Liver (tissue), 9 donors: Measurements from ENCODE around the gene WDCP. TPM values are rescaled to one million over a fixed set of nuclear protein-coding genes. Genes with fewer than 3 reads are reported as not detected.

ENCODE experiments used
- DNase-seq: peaks from one replicate; pipeline ENCODE4 v3.0.0-alpha.2; 2017; ENCODE audit warnings: low spot score
- H3K27ac ChIP-seq, 2 donors: one replicate each; pipeline ENCODE4 v1.7.0; 2013; ENCODE audit warnings: inconsistent platforms in 2 of 2, low read length in 2 of 2, control low read depth in 1 of 2, low read depth in 1 of 2, mild to moderate bottlenecking in 1 of 2
- H3K27me3 ChIP-seq, 4 donors: one replicate each; pipeline versions ENCODE4 v1.6.1 to v1.7.0; 2013; ENCODE audit warnings: low read length in 3 of 4, inconsistent platforms in 1 of 4, mild to moderate bottlenecking in 1 of 4, moderate library complexity in 1 of 4; ENCODE audit not compliant: control insufficient read depth in 4 of 4, insufficient read depth in 4 of 4
- H3K36me3 ChIP-seq, 4 donors: one replicate each; pipeline versions ENCODE4 v1.6.1 to v1.7.0; 2013; ENCODE audit warnings: low read length in 3 of 4, mild to moderate bottlenecking in 3 of 4, low read depth in 1 of 4, moderate library complexity in 1 of 4; ENCODE audit not compliant: control insufficient read depth in 4 of 4, insufficient read depth in 3 of 4
- H3K4me1 ChIP-seq, 4 donors: one replicate each; pipeline versions ENCODE4 v1.6.1 to v1.7.0; 2013; ENCODE audit warnings: low read length in 3 of 4, mild to moderate bottlenecking in 3 of 4, moderate library complexity in 1 of 4; ENCODE audit not compliant: control insufficient read depth in 4 of 4, insufficient read depth in 4 of 4
- H3K4me3 ChIP-seq, 3 donors: one replicate each; pipeline versions ENCODE4 v1.6.1 to v1.7.0; 2013; ENCODE audit warnings: low read length in 3 of 3, control low read depth in 1 of 3, low read depth in 1 of 3, mild to moderate bottlenecking in 1 of 3
- H3K9ac ChIP-seq, 2 donors: one replicate each; pipeline ENCODE4 v1.7.0; 2013; ENCODE audit warnings: low read length in 2 of 2, mild to moderate bottlenecking in 2 of 2, moderate library complexity in 2 of 2, control low read depth in 1 of 2, low read depth in 1 of 2
- H3K9me3 ChIP-seq, 4 donors: one replicate each; pipeline versions ENCODE4 v1.6.1 to v1.7.0; 2013; ENCODE audit warnings: low read length in 3 of 4; ENCODE audit not compliant: control insufficient read depth in 4 of 4
- ATF3 ChIP-seq: IDR thresholded peaks from 2 replicates; pipeline ENCODE4 v1.6.1; 2016; ENCODE audit warnings: antibody characterized with exemption
- CTCF ChIP-seq: fragments of 150-350 bp; IDR thresholded peaks from 2 replicates; pipeline ENCODE4 v1.5.1; 2017; ENCODE audit warnings: improper control_type of control experiment, low read depth, low read length; ENCODE audit not compliant: missing input control
- EGR1 ChIP-seq, 2 donors: IDR thresholded peaks; 2 replicates each; pipeline ENCODE4 v1.6.1; 2016 to 2018; ENCODE audit warnings: antibody characterized with exemption in 2 of 2, low read depth in 2 of 2
- FOXA1 ChIP-seq: IDR thresholded peaks from 2 replicates; pipeline ENCODE4 v1.6.1; 2016; ENCODE audit warnings: antibody characterized with exemption
- FOXA2 ChIP-seq: IDR thresholded peaks from 2 replicates; pipeline ENCODE4 v1.6.1; 2016; ENCODE audit warnings: antibody characterized with exemption
- GABPA ChIP-seq, 2 donors: IDR thresholded peaks in 1 of 2; conservative IDR thresholded peaks in 1 of 2; 2 replicates each; pipeline ENCODE4 v1.6.1; 2016; ENCODE audit warnings: antibody characterized with exemption in 2 of 2, mild to moderate bottlenecking in 1 of 2, moderate library complexity in 1 of 2
- HNF4A ChIP-seq, 2 donors: conservative IDR thresholded peaks; 2 replicates each; pipeline ENCODE4 v1.6.1; 2016; ENCODE audit warnings: antibody characterized with exemption in 2 of 2, mild to moderate bottlenecking in 2 of 2
- HNF4G ChIP-seq: IDR thresholded peaks from 2 replicates; pipeline ENCODE4 v1.6.1; 2016; ENCODE audit warnings: antibody characterized with exemption
- JUND ChIP-seq, 2 donors: IDR thresholded peaks; 2 replicates each; pipeline ENCODE4 v1.6.1; 2016; ENCODE audit warnings: antibody characterized with exemption in 2 of 2
- MAX ChIP-seq: IDR thresholded peaks from 2 replicates; pipeline ENCODE4 v1.6.1; 2016; ENCODE audit warnings: antibody characterized with exemption
- NR2F2 ChIP-seq: IDR thresholded peaks from 2 replicates; pipeline ENCODE4 v1.6.1; 2016; ENCODE audit warnings: antibody characterized with exemption
- RAD21 ChIP-seq, 2 donors: IDR thresholded peaks; 2 replicates each; pipeline ENCODE4 v1.6.1; 2016; ENCODE audit warnings: antibody characterized with exemption in 2 of 2, mild to moderate bottlenecking in 2 of 2
- REST ChIP-seq: IDR thresholded peaks from 2 replicates; pipeline ENCODE4 v1.6.1; 2016; ENCODE audit warnings: antibody characterized with exemption, mild to moderate bottlenecking
- RXRA ChIP-seq, 2 donors: IDR thresholded peaks; 2 replicates each; pipeline ENCODE4 v1.6.1; 2017 to 2018; ENCODE audit warnings: antibody characterized with exemption in 2 of 2, mild to moderate bottlenecking in 1 of 2
- SP1 ChIP-seq: IDR thresholded peaks from 2 replicates; pipeline ENCODE4 v1.6.1; 2018; ENCODE audit warnings: antibody characterized with exemption, mild to moderate bottlenecking
- TAF1 ChIP-seq: conservative IDR thresholded peaks from 2 replicates; pipeline ENCODE4 v1.6.1; 2016; ENCODE audit warnings: antibody characterized with exemption, mild to moderate bottlenecking
- YY1 ChIP-seq: IDR thresholded peaks from 2 replicates; pipeline ENCODE4 v1.6.1; 2016; ENCODE audit warnings: antibody characterized with exemption, mild to moderate bottlenecking
- ZBTB33 ChIP-seq: IDR thresholded peaks from 2 replicates; pipeline ENCODE4 v1.6.1; 2016; ENCODE audit warnings: antibody characterized with exemption
- WGBS: extraction: QIAGEN DNeasy Blood & Tissue Kit; methylation state at CpG from one replicate; pipeline ENCODE4 v1.1.7; 2013; 5-methylcytosine and 5-hydroxymethylcytosine counted together
- polyA plus RNA-seq, 2 donors: library from polyadenylated mRNA; stranded (reverse) in 1 of 2; unstranded in 1 of 2; fragments of 200-250 nt in 1 of 2; fragments of >200 nt in 1 of 2; fragmentation: Nextera tagmentation in 1 of 2; extraction: Ambion mirVana in 1 of 2; gene quantifications; one replicate each; pipeline versions ENCODE4 v1.2.1 to v1.2.3, GENCODE V29; 2013 to 2015
- total RNA-seq, 2 donors: library from RNA; depleted of rRNA; stranded (reverse); fragments of >200 nt; gene quantifications; one replicate each; pipeline ENCODE4 v1.2.3, GENCODE V29; 2014
- donor health status: healthy.
- donor health status: healthy.
- donor health status: healthy.
- donor health status: healthy.
- donor health status: healthy.

WDCP gene
- total and polyA plus RNA-seq, 4 donors: 2.0 to 6.0 (median 4.4) TPM

- peak; percentile 78 for DNase-seq
- Histone ChIP-seq H3K9ac (peak overlapping the region in 1 of 2 donors; percentile 26), H3K4me3 (peak overlapping the region; percentile 49 to 71 (median 58)), H3K9me3 (no peaks in the 10 kb centered on the region), H3K4me1 (peaks cover 0 to 21% (median 15%) of the 10 kb centered on the region in 4 donors), H3K27me3 (no peaks in the 10 kb centered on the region), H3K27ac (peak overlapping the region; percentile 84 to 87), H3K36me3 (peaks cover 0 to 2% (median 0%) of the 10 kb centered on the region in 4 donors)
- TF ChIP-seq HNF4A (conservative IDR thresholded peaks at IDR 0.05): peak; percentile 76 to 81
- TF ChIP-seq SP1: peak; percentile 71
- peak; percentile 42 for TF ChIP-seq YY1
- peak; percentile 76 to 97 for TF ChIP-seq RXRA (IDR thresholded peaks at IDR 0.05)
- TF ChIP-seq TAF1: peak; percentile 30
- TF ChIP-seq FOXA1: no peak
- no peak for TF ChIP-seq NR2F2
- 19% methylated on average over 30 of the region's 30 CpGs for WGBS
Measured at GRCh38 chr2:24083567-24084385, 36.6 kb upstream of the WDCP start.

- H3K4me3 ChIP-seq: no peak overlapping the region
- TF ChIP-seq RXRA (IDR thresholded peaks at IDR 0.05): no peak
- TF ChIP-seq JUND (IDR thresholded peaks at IDR 0.05): no peak
- no peak for TF ChIP-seq HNF4G
- TF ChIP-seq HNF4A (conservative IDR thresholded peaks at IDR 0.05): no peak
- peaks cover 0 to 2% (median 0%) of the 10 kb centered on the region in 4 donors for H3K36me3 ChIP-seq
- no peak for DNase-seq
- H3K4me1 ChIP-seq: peaks cover 0 to 21% (median 15%) of the 10 kb centered on the region in 4 donors
- 94% methylated on average over 8 of the region's 8 CpGs for WGBS
- no peaks in the 10 kb centered on the region for H3K9me3 ChIP-seq
- H3K9ac ChIP-seq: no peak overlapping the region
- no peak overlapping the region for H3K27ac ChIP-seq
- H3K27me3 ChIP-seq: no peaks in the 10 kb centered on the region
Measured at GRCh38 chr2:24082787-24083566, 35.8 kb upstream of the WDCP start.

- Histone ChIP-seq H3K9me3 (no peaks in the 10 kb centered on the region), H3K27me3 (no peaks in the 10 kb centered on the region), H3K9ac (no peak overlapping the region), H3K36me3 (peaks cover 0 to 2% (median 0%) of the 10 kb centered on the region in 4 donors), H3K27ac (no peak overlapping the region), H3K4me1 (peaks cover 0 to 30% (median 17%) of the 10 kb centered on the region in 4 donors), H3K4me3 (no peak overlapping the region)
- DNase-seq: no peak
- TF ChIP-seq NR2F2 (no peak), RXRA (IDR thresholded peaks at IDR 0.05) (no peak), RAD21 (IDR thresholded peaks at IDR 0.05) (no peak), FOXA2 (no peak), FOXA1 (no peak), CTCF (no peak), YY1 (no peak), HNF4G (no peak), EGR1 (IDR thresholded peaks at IDR 0.05; ENCODE audit: low read depth in 2 of 2) (no peak), HNF4A (conservative IDR thresholded peaks at IDR 0.05) (no peak), ATF3 (no peak), REST (no peak), ZBTB33 (no peak), GABPA (IDR thresholded peaks at IDR 0.05 in 1 of 2, conservative IDR thresholded peaks at IDR 0.05 in 1 of 2) (no peak), JUND (IDR thresholded peaks at IDR 0.05) (no peak), SP1 (no peak), MAX (no peak)
- WGBS: 88% methylated on average over 2 of the region's 2 CpGs
Measured at GRCh38 chr2:24080701-24081100, 33.5 kb upstream of the WDCP start.
